Tibial nerve (tissue), 4 donors: ENCODE results near the gene STK31. TPM values are rescaled to one million over a fixed set of nuclear protein-coding genes. Genes with fewer than 3 reads are reported as not detected.
"Not testable (repeated sequence)": the region's sequence is repeated elsewhere in the genome, so short reads cannot be mapped to it uniquely, and the experiment has no call there.

Experiments
- DNase-seq, 2 donors: peaks; one replicate each; pipeline ENCODE4 v3.0.0-alpha.2; 2019; ENCODE audit warnings: low spot score in 2 of 2
- H3K27ac ChIP-seq, 4 donors: fragments of 200-600 bp; sonication (generic) in 3 of 4; one replicate each; pipeline ENCODE4 v1.5.1; 2017 to 2019; ENCODE audit warnings: mild to moderate bottlenecking in 1 of 4
- H3K27me3 ChIP-seq, 2 donors: fragments of 200-600 bp; sonication (generic) in 1 of 2; one replicate each; pipeline versions ENCODE4 v1.5.1 to v1.6.0; 2017 to 2019
- H3K36me3 ChIP-seq, 3 donors: fragments of 200-600 bp; sonication (generic); one replicate each; pipeline ENCODE4 v1.5.1; 2018 to 2019
- H3K4me1 ChIP-seq, 4 donors: fragments of 200-600 bp; sonication (generic) in 3 of 4; one replicate each; pipeline ENCODE4 v1.5.1; 2017 to 2019
- H3K4me3 ChIP-seq, 4 donors: fragments of 200-600 bp; sonication (generic) in 3 of 4; one replicate each; pipeline ENCODE4 v1.5.1; 2017 to 2019; ENCODE audit warnings: mild to moderate bottlenecking in 1 of 4, moderate library complexity in 1 of 4
- H3K9me3 ChIP-seq, 4 donors: fragments of 200-600 bp; sonication (generic) in 3 of 4; one replicate each; pipeline ENCODE4 v1.5.1; 2017 to 2019
- EP300 ChIP-seq, 2 donors: sonication (generic); formaldehyde crosslinking; IDR thresholded peaks; one replicate each; pipeline ENCODE4 v1.6.1; 2017; ENCODE audit warnings: antibody characterized with exemption in 2 of 2, mild to moderate bottlenecking in 1 of 2
- POLR2A ChIP-seq, 2 donors: fragments of 450-650 bp; IDR thresholded peaks; one replicate each; pipeline ENCODE4 v1.6.1; 2017; ENCODE audit warnings: antibody characterized with exemption in 2 of 2, mild to moderate bottlenecking in 2 of 2, moderate library complexity in 2 of 2
- WGBS, 2 donors: methylation state at CpG; one replicate each; pipeline ENCODE4 v1.1.5; 2018; 5-methylcytosine and 5-hydroxymethylcytosine counted together
- total RNA-seq, 4 donors: library from RNA; depleted of rRNA; stranded (reverse); fragments of >200 nt; gene quantifications; one replicate each; pipeline ENCODE4 v1.1.0, GENCODE V29; 2016
- TF ChIP-seq, protein P1 (sequence below), 5 experiments: fragments of 200-600 bp in 3 of 5; fragments of 450-650 bp in 2 of 5; sonication (generic) in 3 of 5; IDR thresholded peaks; one replicate each; pipeline ENCODE4 v1.5.1; 2016 to 2019; ENCODE audit warnings: antibody characterized with exemption in 5 of 5, mild to moderate bottlenecking in 3 of 5, moderate library complexity in 2 of 5

STK31 gene
- total RNA-seq, 4 donors from 2014 or later: 0.84 to 2.8 (median 1.1) TPM

GRCh38 chr7:23664122-23664521, 45.9 kb upstream of the STK31 start:
- no peaks in the 10 kb centered on the region for H3K4me1 ChIP-seq
- H3K27me3 ChIP-seq: no peaks in the 10 kb centered on the region
- TF ChIP-seq EP300 (IDR thresholded peaks at IDR 0.05): no peak
- TF ChIP-seq POLR2A (IDR thresholded peaks at IDR 0.05): no peak
- no peaks in the 10 kb centered on the region for H3K36me3 ChIP-seq
- H3K9me3 ChIP-seq: peaks cover 0 to 4% (median 0%) of the 10 kb centered on the region in 4 donors
- no peak overlapping the region for H3K27ac ChIP-seq
- no peak for DNase-seq
- H3K4me3 ChIP-seq: no peak overlapping the region

DNA sequence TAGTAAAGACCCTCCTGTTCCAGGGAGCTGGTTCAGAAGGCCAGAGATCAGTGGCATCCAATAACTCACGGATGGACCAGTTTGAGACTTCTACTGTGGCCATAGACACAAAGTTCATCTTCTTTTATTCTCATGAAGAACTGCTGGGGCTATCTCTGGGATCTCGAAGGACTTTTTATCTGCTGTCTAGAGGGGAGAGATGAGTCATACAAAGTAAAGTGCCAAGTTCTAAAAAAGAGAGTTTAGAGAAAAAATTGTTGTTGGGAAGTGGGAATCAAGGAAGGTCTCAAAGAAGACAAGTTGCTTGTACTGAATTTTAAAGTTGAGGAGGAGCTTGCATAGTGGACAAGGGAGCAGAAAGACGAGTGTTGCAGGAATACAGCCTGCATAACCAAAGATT, 38.0 kb upstream of the STK31 start:
- no peak for TF ChIP-seq POLR2A (IDR thresholded peaks at IDR 0.05)
- TF ChIP-seq EP300 (IDR thresholded peaks at IDR 0.05): no peak
- TF ChIP-seq, protein P1, sequence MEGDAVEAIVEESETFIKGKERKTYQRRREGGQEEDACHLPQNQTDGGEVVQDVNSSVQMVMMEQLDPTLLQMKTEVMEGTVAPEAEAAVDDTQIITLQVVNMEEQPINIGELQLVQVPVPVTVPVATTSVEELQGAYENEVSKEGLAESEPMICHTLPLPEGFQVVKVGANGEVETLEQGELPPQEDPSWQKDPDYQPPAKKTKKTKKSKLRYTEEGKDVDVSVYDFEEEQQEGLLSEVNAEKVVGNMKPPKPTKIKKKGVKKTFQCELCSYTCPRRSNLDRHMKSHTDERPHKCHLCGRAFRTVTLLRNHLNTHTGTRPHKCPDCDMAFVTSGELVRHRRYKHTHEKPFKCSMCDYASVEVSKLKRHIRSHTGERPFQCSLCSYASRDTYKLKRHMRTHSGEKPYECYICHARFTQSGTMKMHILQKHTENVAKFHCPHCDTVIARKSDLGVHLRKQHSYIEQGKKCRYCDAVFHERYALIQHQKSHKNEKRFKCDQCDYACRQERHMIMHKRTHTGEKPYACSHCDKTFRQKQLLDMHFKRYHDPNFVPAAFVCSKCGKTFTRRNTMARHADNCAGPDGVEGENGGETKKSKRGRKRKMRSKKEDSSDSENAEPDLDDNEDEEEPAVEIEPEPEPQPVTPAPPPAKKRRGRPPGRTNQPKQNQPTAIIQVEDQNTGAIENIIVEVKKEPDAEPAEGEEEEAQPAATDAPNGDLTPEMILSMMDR (IDR thresholded peaks at IDR 0.05): no peak
- 67 to 69% methylated on average over 3 of the region's 3 CpGs for WGBS, 2 donors
- no peak overlapping the region for H3K27ac ChIP-seq
- no peaks in the 10 kb centered on the region for H3K9me3 ChIP-seq
- no peaks in the 10 kb centered on the region for H3K27me3 ChIP-seq
- no peak for DNase-seq
- H3K36me3 ChIP-seq: no peaks in the 10 kb centered on the region
- no peak overlapping the region for H3K4me3 ChIP-seq
- no peaks in the 10 kb centered on the region for H3K4me1 ChIP-seq

GRCh38 chr7:23679898-23680413, 30.1 kb upstream of the STK31 start, which contains the start of gene FAM221A:
FAM221A (plus strand) TSS chr7:23680199; CDS start chr7:23680219, 20 bp downstream.
- Histone ChIP-seq H3K36me3 (no peaks in the 10 kb centered on the region), H3K27me3 (no peaks in the 10 kb centered on the region), H3K4me3 (peak within 1 kb of the TSS; percentile 49 to 83 (median 76)), H3K9me3 (no peaks in the 10 kb centered on the region), H3K27ac (peak within 1 kb of the TSS; percentile 69 to 93 (median 80)), H3K4me1 (peaks cover 0 to 17% (median 6%) of the 10 kb centered on the region in 4 donors)
- TF ChIP-seq POLR2A (IDR thresholded peaks at IDR 0.05): peak in 1 of 2 donors; percentile 71
- TF ChIP-seq EP300 (IDR thresholded peaks at IDR 0.05): peak in 1 of 2 donors; percentile 75
- TF ChIP-seq, protein P1 (IDR thresholded peaks at IDR 0.05): peak; percentile 75 to 95 (median 90)
- WGBS, 2 donors: 1 to 3% methylated on average over 27 to 51 of the region's 53 CpGs
- peak; percentile 72 to 74 for DNase-seq

- Histone ChIP-seq H3K9me3 (no peaks in the 10 kb centered on the region), H3K36me3 (no peaks in the 10 kb centered on the region), H3K4me1 (peaks cover 0 to 17% (median 7%) of the 10 kb centered on the region in 4 donors), H3K27me3 (no peaks in the 10 kb centered on the region), H3K4me3 (peak overlapping the region; percentile 49 to 83 (median 76)), H3K27ac (peak overlapping the region; percentile 69 to 93 (median 80))
- peak; percentile 26 to 30 for DNase-seq
- WGBS, 2 donors: 6% methylated on average over 41 to 42 of the region's 42 CpGs
- TF ChIP-seq, protein P1 (IDR thresholded peaks at IDR 0.05): no peak
- TF ChIP-seq EP300 (IDR thresholded peaks at IDR 0.05) (no peak), POLR2A (IDR thresholded peaks at IDR 0.05) (no peak)
These were observed 29.3 kb upstream of the STK31 start for GRCh38 chr7:23680414-23681405.

GRCh38 chr7:23684041-23684440, 26.0 kb upstream of the STK31 start:
- peaks cover 0 to 17% (median 7%) of the 10 kb centered on the region in 4 donors for H3K4me1 ChIP-seq
- H3K9me3 ChIP-seq, DNase-seq, H3K4me3 ChIP-seq, H3K27me3 ChIP-seq: not testable (repeated sequence)
- peak overlapping the region in 1 of 4 donors; percentile 73 for H3K27ac ChIP-seq
- WGBS, 2 donors: 52 to 59% methylated on average over 6 of the region's 6 CpGs
- peaks cover 0 to 20% (median 4%) of the 10 kb centered on the region in 3 donors for H3K36me3 ChIP-seq

- TF ChIP-seq POLR2A (IDR thresholded peaks at IDR 0.05): no peak
These were observed 24.3 kb upstream of the STK31 start for GRCh38 chr7:23685731-23686130.

More at GRCh38 chr7:23685731-23686130, 24.3 kb upstream of the STK31 start:
- H3K4me1 ChIP-seq: peaks cover 0 to 10% (median 6%) of the 10 kb centered on the region in 4 donors
- H3K27me3 ChIP-seq: no peaks in the 10 kb centered on the region
- peaks cover 0 to 36% (median 4%) of the 10 kb centered on the region in 3 donors for H3K36me3 ChIP-seq
- DNase-seq: no peak
- H3K27ac ChIP-seq: peak overlapping the region in 3 of 4 donors; percentile 56 to 80 (median 73)
- WGBS, 2 donors: 35 to 36% methylated on average over 3 of the region's 3 CpGs
- no peak overlapping the region for H3K4me3 ChIP-seq
- H3K9me3 ChIP-seq: no peaks in the 10 kb centered on the region
